Chondrocyte (in vitro differentiated cells): Measurements from ENCODE around the gene RPL31. TPM values are rescaled to one million over a fixed set of nuclear protein-coding genes. Genes with fewer than 3 reads are reported as not detected.
A peak's percentile ranks its signal among the peaks of the same experiment; 100 is the strongest.

Experiments used
- DNase-seq: peaks from one replicate; pipeline ENCODE4 v3.0.0; 2021; ENCODE audit warnings: mixed read lengths, low spot score
- H3K27ac Mint-ChIP-seq: one replicate; pipeline ENCODE4 v1.8.0; 2021; ENCODE audit warnings: mild to moderate bottlenecking, moderate library complexity, mixed read lengths; ENCODE audit not compliant: unreplicated experiment
- H3K27me3 Mint-ChIP-seq: 2 replicates; pipeline ENCODE4 v1.8.0; 2021; ENCODE audit warnings: low read depth, mixed read lengths
- H3K36me3 Mint-ChIP-seq: 2 replicates; pipeline ENCODE4 v1.8.0; 2021; ENCODE audit warnings: low read depth, mixed read lengths
- H3K4me1 Mint-ChIP-seq: 2 replicates; pipeline ENCODE4 v1.8.0; 2021; ENCODE audit warnings: low read depth, mild to moderate bottlenecking, mixed read lengths
- H3K4me3 Mint-ChIP-seq: one replicate; pipeline ENCODE4 v1.8.0; 2021; ENCODE audit warnings: mild to moderate bottlenecking, moderate library complexity, mixed read lengths; ENCODE audit not compliant: unreplicated experiment
- H3K9me3 Mint-ChIP-seq: 2 replicates; pipeline ENCODE4 v1.8.0; 2021; ENCODE audit warnings: low read depth, mixed read lengths
- total RNA-seq: library from RNA; stranded (reverse); gene quantifications from 3 replicates; pipeline ENCODE4 v1.2.1, GENCODE V29; 2021
- TF ChIP-seq, protein P1 (sequence below): fragments of 200-600 bp; sonication (generic); IDR thresholded peaks from 2 replicates; pipeline ENCODE4 v1.5.0; 2021; ENCODE audit warnings: antibody characterized with exemption, mild to moderate bottlenecking, moderate library complexity

Gene RPL31
- total RNA-seq, 1 donor from 2014 or later, result 951 TPM

DNA sequence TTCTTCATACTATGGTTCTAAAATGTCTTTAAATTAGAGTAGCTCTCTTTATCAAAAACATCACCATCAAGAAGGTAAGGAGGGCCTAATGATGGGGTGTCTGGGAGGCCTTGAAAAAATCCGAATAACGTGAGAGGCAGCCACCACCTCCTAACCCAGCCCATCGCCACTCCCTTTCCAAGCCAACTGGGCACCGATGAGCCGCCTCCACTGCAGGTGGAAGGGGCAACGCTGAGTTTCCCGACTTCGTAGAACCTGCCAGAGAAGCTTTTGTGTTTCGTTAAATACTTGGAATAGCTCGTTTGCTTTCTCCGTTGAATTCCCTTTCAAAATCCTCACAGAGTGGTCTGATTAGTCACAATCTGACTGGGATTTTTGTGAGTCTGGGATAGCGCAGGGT, 22.0 kb upstream of the RPL31 start:
- Mint-ChIP-seq H3K27ac (no peak overlapping the region), H3K36me3 (peaks cover 23% of the 10 kb centered on the region), H3K4me1 (peaks cover 42% of the 10 kb centered on the region), H3K4me3 (no peak overlapping the region), H3K27me3 (no peaks in the 10 kb centered on the region), H3K9me3 (no peaks in the 10 kb centered on the region)
- no peak for DNase-seq
- TF ChIP-seq, protein P1, sequence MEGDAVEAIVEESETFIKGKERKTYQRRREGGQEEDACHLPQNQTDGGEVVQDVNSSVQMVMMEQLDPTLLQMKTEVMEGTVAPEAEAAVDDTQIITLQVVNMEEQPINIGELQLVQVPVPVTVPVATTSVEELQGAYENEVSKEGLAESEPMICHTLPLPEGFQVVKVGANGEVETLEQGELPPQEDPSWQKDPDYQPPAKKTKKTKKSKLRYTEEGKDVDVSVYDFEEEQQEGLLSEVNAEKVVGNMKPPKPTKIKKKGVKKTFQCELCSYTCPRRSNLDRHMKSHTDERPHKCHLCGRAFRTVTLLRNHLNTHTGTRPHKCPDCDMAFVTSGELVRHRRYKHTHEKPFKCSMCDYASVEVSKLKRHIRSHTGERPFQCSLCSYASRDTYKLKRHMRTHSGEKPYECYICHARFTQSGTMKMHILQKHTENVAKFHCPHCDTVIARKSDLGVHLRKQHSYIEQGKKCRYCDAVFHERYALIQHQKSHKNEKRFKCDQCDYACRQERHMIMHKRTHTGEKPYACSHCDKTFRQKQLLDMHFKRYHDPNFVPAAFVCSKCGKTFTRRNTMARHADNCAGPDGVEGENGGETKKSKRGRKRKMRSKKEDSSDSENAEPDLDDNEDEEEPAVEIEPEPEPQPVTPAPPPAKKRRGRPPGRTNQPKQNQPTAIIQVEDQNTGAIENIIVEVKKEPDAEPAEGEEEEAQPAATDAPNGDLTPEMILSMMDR, result no peak

DNA sequence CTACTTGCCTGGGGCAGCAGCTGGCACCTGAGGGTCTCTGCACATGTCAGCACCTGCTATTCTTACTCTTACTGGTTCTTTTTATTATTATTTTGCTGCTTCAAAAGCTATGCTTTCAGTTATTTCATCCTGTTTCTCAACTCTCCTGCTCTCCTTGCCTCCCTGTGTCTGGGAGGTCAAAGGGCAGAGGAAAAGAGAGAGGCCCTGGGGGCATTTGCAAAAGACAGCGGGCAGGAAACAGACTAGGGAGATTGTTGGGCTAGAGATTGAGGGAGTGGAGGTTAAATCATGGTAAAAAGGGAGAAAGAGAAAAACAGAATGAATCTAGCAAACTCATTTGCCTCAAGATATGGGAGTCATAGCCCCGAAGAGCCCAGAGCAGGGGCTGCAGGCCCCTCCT, 21.1 kb upstream of the RPL31 start:
- H3K4me1 Mint-ChIP-seq, result peaks cover 42% of the 10 kb centered on the region
- no peak overlapping the region for H3K4me3 Mint-ChIP-seq
- no peaks in the 10 kb centered on the region for H3K27me3 Mint-ChIP-seq
- no peaks in the 10 kb centered on the region for H3K9me3 Mint-ChIP-seq
- no peak overlapping the region for H3K27ac Mint-ChIP-seq
- TF ChIP-seq, protein P1, result no peak
- H3K36me3 Mint-ChIP-seq, result peaks cover 20% of the 10 kb centered on the region
- DNase-seq, result no peak

DNA sequence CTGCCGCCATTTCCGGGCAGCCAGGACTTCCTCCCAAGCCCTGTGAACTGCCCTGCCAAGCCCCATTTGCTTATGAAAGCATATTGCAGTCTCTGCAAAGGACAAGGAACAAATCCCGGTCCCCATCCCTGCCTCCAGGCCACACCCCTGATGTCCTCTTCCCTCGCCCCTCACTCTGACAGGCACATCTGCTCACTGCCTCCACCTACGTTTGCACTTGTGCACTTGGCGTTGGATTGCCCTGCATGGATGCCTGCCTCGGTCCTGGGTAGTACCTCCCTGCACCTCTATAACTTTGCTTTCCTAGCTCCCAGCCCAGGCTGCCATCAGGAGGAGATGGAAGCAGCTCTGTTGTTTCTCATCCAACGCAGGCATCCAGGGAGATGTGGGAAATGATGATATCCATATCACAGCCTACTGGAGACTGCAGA, 19.6 kb upstream of the RPL31 start:
- peaks cover 32% of the 10 kb centered on the region for H3K4me1 Mint-ChIP-seq
- H3K4me3 Mint-ChIP-seq, result no peak overlapping the region
- H3K27ac Mint-ChIP-seq, result no peak overlapping the region
- H3K36me3 Mint-ChIP-seq, result peaks cover 14% of the 10 kb centered on the region
- no peak for DNase-seq
- H3K9me3 Mint-ChIP-seq, result no peaks in the 10 kb centered on the region
- TF ChIP-seq, protein P1, result no peak
- H3K27me3 Mint-ChIP-seq, result no peaks in the 10 kb centered on the region

DNA sequence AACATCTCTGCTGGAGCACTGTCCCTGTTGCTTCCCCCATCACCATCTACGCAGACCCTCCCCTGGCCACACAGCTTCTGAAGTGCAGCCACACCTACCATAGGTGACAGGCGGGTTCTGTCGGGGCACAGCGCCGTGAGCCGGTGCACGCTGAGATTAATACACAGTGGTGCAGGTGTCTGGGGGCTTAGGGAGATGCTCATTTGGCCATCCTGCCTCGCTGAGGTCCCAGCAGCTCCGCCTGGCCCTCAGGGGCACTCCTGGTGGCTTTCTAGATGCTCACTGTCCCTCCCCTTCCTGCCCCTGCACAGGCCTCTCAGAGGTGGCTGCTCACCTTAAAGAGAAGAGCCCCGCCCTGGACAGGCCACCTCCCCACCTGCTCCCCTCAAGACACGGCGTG, 18.9 kb upstream of the RPL31 start:
- H3K27ac Mint-ChIP-seq, result no peak overlapping the region
- H3K27me3 Mint-ChIP-seq, result no peaks in the 10 kb centered on the region

DNA sequence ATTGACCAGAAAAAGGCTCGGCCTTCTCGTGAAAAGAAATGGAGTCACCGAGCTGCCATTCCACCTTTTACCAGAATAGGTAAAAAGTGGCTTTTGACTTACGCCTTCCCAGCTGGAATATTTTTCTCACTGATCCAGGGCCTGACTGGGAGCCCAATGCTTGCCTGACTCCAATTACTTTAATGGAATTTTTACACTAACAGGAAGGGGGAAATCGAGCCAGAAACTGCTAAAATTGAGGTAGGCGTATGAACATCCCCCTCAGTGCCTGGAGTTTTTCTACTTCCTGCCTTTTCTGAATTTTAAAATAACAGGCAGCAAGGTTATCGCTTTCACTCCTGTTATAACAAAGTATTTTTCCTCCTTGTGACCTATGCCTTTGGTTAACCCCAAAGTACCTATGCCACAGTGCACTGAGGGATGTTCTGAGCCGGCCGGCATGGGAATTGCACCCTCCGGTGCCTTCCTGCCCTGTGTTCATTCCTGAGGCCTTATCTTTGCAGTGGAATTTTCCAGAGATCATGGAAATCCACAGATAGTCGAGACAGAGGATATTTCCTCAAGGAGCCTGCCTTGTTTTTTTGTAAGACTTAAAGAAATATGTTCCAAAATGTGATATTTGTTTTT, 18.3 kb upstream of the RPL31 start:
- H3K27ac Mint-ChIP-seq, result peak overlapping the region; percentile 79
- peaks cover 16% of the 10 kb centered on the region for H3K36me3 Mint-ChIP-seq
- no peaks in the 10 kb centered on the region for H3K9me3 Mint-ChIP-seq
- H3K27me3 Mint-ChIP-seq, result no peaks in the 10 kb centered on the region
- peaks cover 19% of the 10 kb centered on the region for H3K4me1 Mint-ChIP-seq
- no peak overlapping the region for H3K4me3 Mint-ChIP-seq
- DNase-seq, result no peak
- TF ChIP-seq, protein P1, result no peak

More for the DNA sequence above, 18.9 kb upstream of the RPL31 start:
- H3K4me3 Mint-ChIP-seq, result no peak overlapping the region
- DNase-seq, result no peak
- peaks cover 25% of the 10 kb centered on the region for H3K4me1 Mint-ChIP-seq
- H3K36me3 Mint-ChIP-seq, result peaks cover 13% of the 10 kb centered on the region
- H3K9me3 Mint-ChIP-seq, result no peaks in the 10 kb centered on the region
- TF ChIP-seq, protein P1, result no peak
